Kidney (tissue), 14 donors: ENCODE measurements around the gene HNRNPA3. TPM values are rescaled to one million over a fixed set of nuclear protein-coding genes. Genes with fewer than 3 reads are reported as not detected.

Experiments
- DNase-seq, 5 donors: peaks; one replicate each; pipeline ENCODE4 v3.0.0-alpha.2; 2013 to 2020
- FAIRE-seq: peaks from 2 replicates; lab custom pipeline; 2012; peaks lifted over from hg19 to GRCh38; lab: Jason Lieb, UNC
- H3K27ac ChIP-seq, 2 donors: one replicate each; pipeline ENCODE4 v1.7.0; 2013; ENCODE audit warnings: low read depth in 2 of 2, low read length in 2 of 2, inconsistent platforms in 1 of 2
- H3K27me3 ChIP-seq: one replicate; pipeline ENCODE4 v1.7.1; 2013; ENCODE audit warnings: low read length, inconsistent platforms; ENCODE audit not compliant: control insufficient read depth, insufficient read depth
- H3K36me3 ChIP-seq, 3 donors: one replicate each; pipeline versions ENCODE4 v1.7.0 to v1.7.1; 2013; ENCODE audit warnings: low read length in 3 of 3, control low read depth in 1 of 3, inconsistent platforms in 1 of 3; ENCODE audit not compliant: insufficient read depth in 3 of 3, control insufficient read depth in 2 of 3
- H3K4me1 ChIP-seq, 3 donors: one replicate each; pipeline versions ENCODE4 v1.7.0 to v1.7.1; 2013; ENCODE audit warnings: low read length in 3 of 3, inconsistent platforms in 1 of 3, low read depth in 1 of 3; ENCODE audit not compliant: control insufficient read depth in 2 of 3, insufficient read depth in 2 of 3
- H3K4me3 ChIP-seq, 3 donors: one replicate each; pipeline versions ENCODE4 v1.7.0 to v1.8.1; 2013; ENCODE audit warnings: low read length in 3 of 3, control low read depth in 1 of 3, inconsistent platforms in 1 of 3
- H3K9ac ChIP-seq, 3 donors: one replicate each; pipeline versions ENCODE4 v1.7.0 to v1.7.1; 2013; ENCODE audit warnings: low read length in 3 of 3, control low read depth in 1 of 3, inconsistent platforms in 1 of 3
- H3K9me3 ChIP-seq, 3 donors: one replicate each; pipeline versions ENCODE4 v1.7.0 to v1.7.1; 2013; ENCODE audit warnings: low read length in 3 of 3, control low read depth in 1 of 3, inconsistent platforms in 1 of 3; ENCODE audit not compliant: control insufficient read depth in 2 of 3, insufficient read depth in 1 of 3
- CTCF ChIP-seq: IDR thresholded peaks from 3 replicates; pipeline ENCODE4 v1.5.1; 2012; ENCODE audit warnings: mild to moderate bottlenecking, moderate library complexity, borderline replicate concordance; ENCODE audit not compliant: insufficient read depth; ENCODE audit errors: extremely low read depth
- intact Hi-C: fragments of 100-400 bp; cut with DNase I; formaldehyde crosslinking; loops from one replicate; pipeline ENCODE4 v1.11.1; 2022
- polyA plus RNA-seq: library from polyadenylated mRNA; stranded (reverse); fragments of 350-450 nt; fragmentation: Illumina TruSeq; extraction: RNeasy Lipid Tissue Mini Kit (QIAGEN cat#74804); gene quantifications from one replicate; pipeline ENCODE4 v1.2.3, GENCODE V29; 2014; ENCODE audit warnings: low read depth, low replicate concordance; ENCODE audit not compliant: insufficient read depth
- total RNA-seq: library from RNA; stranded (reverse); fragmentation: NEBNext Ultra II Directional; extraction: Animal tissue kit (Norgen Biotek cat#: 25700); gene quantifications from one replicate; pipeline ENCODE4 v1.2.1, GENCODE V29; 2021
- donor health status: control.
- donor health status: control.
- donor health status: control.
- donor health status: control.
- donor health status: control.
- donor health status: DM: yes; HTN: yes; CAD: no.
- donor health status: Normal renal cell carcinoma (clear cell type).

Gene HNRNPA3
- total and polyA plus RNA-seq, 2 donors from 2014 or later, result 156 to 173 TPM

- TF ChIP-seq CTCF, result no peak
- Histone ChIP-seq H3K4me3 (no peak overlapping the region), H3K4me1 (peaks cover 2 to 9% (median 6%) of the 10 kb centered on the region in 3 donors), H3K9me3 (no peaks in the 10 kb centered on the region), H3K9ac (no peak overlapping the region), H3K36me3 (no peaks in the 10 kb centered on the region), H3K27ac (peak overlapping the region in 1 of 2 donors; percentile 9), H3K27me3 (no peaks in the 10 kb centered on the region)
- intact Hi-C loops, result no loop called here
- no peak for DNase-seq
- FAIRE-seq, result no peak
Observed at GRCh38 chr2:177268187-177268871, 55.7 kb downstream of the HNRNPA3 start.

- H3K9ac ChIP-seq, result no peak overlapping the region
- peaks cover 2 to 10% (median 9%) of the 10 kb centered on the region in 3 donors for H3K4me1 ChIP-seq
- H3K9me3 ChIP-seq, result no peaks in the 10 kb centered on the region
- intact Hi-C loops, result no loop called here
- no peak overlapping the region for H3K27ac ChIP-seq
- FAIRE-seq (no peak), DNase-seq (no peak)
- no peak for TF ChIP-seq CTCF
- H3K36me3 ChIP-seq, result no peaks in the 10 kb centered on the region
- H3K27me3 ChIP-seq, result no peaks in the 10 kb centered on the region
- H3K4me3 ChIP-seq, result no peak overlapping the region
Observed at GRCh38 chr2:177268901-177269300, 56.3 kb downstream of the HNRNPA3 start.

- Histone ChIP-seq H3K36me3 (no peaks in the 10 kb centered on the region), H3K9me3 (no peaks in the 10 kb centered on the region), H3K27ac (no peak overlapping the region), H3K9ac (no peak overlapping the region), H3K27me3 (no peaks in the 10 kb centered on the region), H3K4me3 (no peak overlapping the region), H3K4me1 (peaks cover 2 to 10% (median 9%) of the 10 kb centered on the region in 3 donors)
- FAIRE-seq (no peak), DNase-seq (no peak)
- no peak for TF ChIP-seq CTCF
- intact Hi-C loops, result no loop called here
Observed at GRCh38 chr2:177270531-177270930, 57.9 kb downstream of the HNRNPA3 start.
